22Rv1 (cell line): ENCODE results near the gene CUTC.

Source experiments
- H3K27ac ChIP-seq: fragments of 450-650 bp; 2 replicates; pipeline ENCODE4 v1.5.1; 2017
- CTCF ChIP-seq: fragments of 450-650 bp; IDR thresholded peaks from 2 replicates; pipeline ENCODE4 v1.5.1; 2017; ENCODE audit warnings: mild to moderate bottlenecking
- ZFX ChIP-seq: fragments of 450-650 bp; IDR thresholded peaks from 2 replicates; pipeline ENCODE4 v1.6.1; 2017; ENCODE audit warnings: antibody characterized with exemption, borderline replicate concordance

CUTC gene

GRCh38 chr10:99730026-99730425 lies 2.0 kb upstream of the CUTC start:
- no peak for TF ChIP-seq ZFX
- TF ChIP-seq CTCF = no peak
- no peak overlapping the region for H3K27ac ChIP-seq

GRCh38 chr10:99731306-99732032 lies 565 bp upstream of the CUTC start:
- H3K27ac ChIP-seq = peak overlapping the region; percentile 96
- TF ChIP-seq ZFX = no peak
- TF ChIP-seq CTCF = no peak

GRCh38 chr10:99733366-99733765 lies 1.3 kb downstream of the CUTC start:
- TF ChIP-seq ZFX (no peak), CTCF (no peak)

GRCh38 chr10:99734111-99734510 lies 2.1 kb downstream of the CUTC start:
- peak overlapping the region; percentile 96; the same call in 1 of the 2 replicates for H3K27ac ChIP-seq

More at GRCh38 chr10:99733366-99733765, 1.3 kb downstream of the CUTC start:
- H3K27ac ChIP-seq = peak overlapping the region; percentile 96

- no peak overlapping the region for H3K27ac ChIP-seq
- TF ChIP-seq ZFX (no peak), CTCF (no peak)
Observed at GRCh38 chr10:99740260-99740659, 8.2 kb downstream of the CUTC start.

GRCh38 chr10:99740933-99741559 lies 9.0 kb downstream of the CUTC start:
- TF ChIP-seq CTCF (no peak), ZFX (no peak)
- no peak overlapping the region for H3K27ac ChIP-seq

GRCh38 chr10:99742254-99742653 lies 10.2 kb downstream of the CUTC start:
- H3K27ac ChIP-seq = no peak overlapping the region
- TF ChIP-seq ZFX (no peak), CTCF (no peak)
